Activated CD4-positive, alpha-beta memory T cell treated with anti-CD3 and anti-CD28 coated beads, Interleukin-2, amount 10 ng/mL, durations not matched to agents 7 days and 5 days (primary cell): ENCODE data around the gene COBLL1. TPM values are rescaled to one million over a fixed set of nuclear protein-coding genes. Genes with fewer than 3 reads are reported as not detected.

Experiments used
- CTCF ChIA-PET: fragments of 350-600 bp; sonication (Branson Sonifier 250); formaldehyde crosslinking; loops from one replicate; lab custom pipeline; 2021; ENCODE audit warnings: antibody characterized with exemption, inconsistent platforms; lab: Charles Lee
- POLR2A ChIA-PET: fragments of 350-600 bp; sonication (Branson Sonifier 250); formaldehyde crosslinking; loops from one replicate; lab custom pipeline; 2021; ENCODE audit warnings: antibody characterized with exemption; lab: Charles Lee
- DNase-seq: peaks from one replicate; pipeline ENCODE4 v3.0.0-alpha.2; 2020
- H3K27ac Mint-ChIP-seq: one replicate; pipeline ENCODE4 v1.8.0; 2021; ENCODE audit warnings: mild to moderate bottlenecking, mixed read lengths
- H3K27me3 Mint-ChIP-seq: one replicate; pipeline ENCODE4 v1.8.0; 2021; ENCODE audit warnings: mixed read lengths
- H3K36me3 Mint-ChIP-seq: one replicate; pipeline ENCODE4 v1.8.0; 2021; ENCODE audit warnings: low read depth, mixed read lengths
- H3K4me1 Mint-ChIP-seq: one replicate; pipeline ENCODE4 v1.8.0; 2021; ENCODE audit warnings: mixed read lengths
- H3K4me3 Mint-ChIP-seq: one replicate; pipeline ENCODE4 v1.8.0; 2021; ENCODE audit warnings: mild to moderate bottlenecking, mixed read lengths
- H3K9me3 Mint-ChIP-seq: one replicate; pipeline ENCODE4 v1.8.0; 2021; ENCODE audit warnings: mixed read lengths
- total RNA-seq, 2 experiments: library from RNA; stranded (reverse); gene quantifications; one replicate each; pipeline ENCODE4 v1.2.3, GENCODE V29; 2021

COBLL1 gene
- total RNA-seq, 2 experiments from 2014 or later: not detected

DNA sequence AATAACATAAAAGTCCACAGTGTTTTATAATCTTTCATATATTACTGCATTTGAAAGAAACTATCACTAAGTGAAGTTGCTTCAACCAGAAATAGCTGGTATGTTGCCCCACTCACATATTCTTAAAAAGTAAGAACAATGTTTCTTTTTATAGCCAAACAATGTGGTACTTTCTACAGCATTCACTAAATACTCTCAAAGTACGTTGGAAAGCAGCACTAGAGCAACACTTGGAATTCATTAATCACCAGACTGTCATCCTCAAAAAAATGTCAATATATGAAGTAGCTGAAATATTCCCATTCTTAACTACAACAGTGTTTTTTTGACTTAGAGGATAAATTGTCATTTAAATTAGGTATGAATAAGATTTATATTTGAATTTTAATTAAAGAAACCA is 32.8 kb downstream of the COBLL1 start:
- Mint-ChIP-seq H3K4me3 (no peak overlapping the region), H3K9me3 (no peaks in the 10 kb centered on the region), H3K4me1 (no peaks in the 10 kb centered on the region), H3K36me3 (no peaks in the 10 kb centered on the region), H3K27ac (no peak overlapping the region), H3K27me3 (no peaks in the 10 kb centered on the region)
- CTCF ChIA-PET: interaction anchor here (0.6 kb wide), 1 partner anchor 20 kb away, joined by 3 read pairs; no protein-coding TSS in a partner anchor
- POLR2A ChIA-PET: no interaction called here
- no peak for DNase-seq

DNA sequence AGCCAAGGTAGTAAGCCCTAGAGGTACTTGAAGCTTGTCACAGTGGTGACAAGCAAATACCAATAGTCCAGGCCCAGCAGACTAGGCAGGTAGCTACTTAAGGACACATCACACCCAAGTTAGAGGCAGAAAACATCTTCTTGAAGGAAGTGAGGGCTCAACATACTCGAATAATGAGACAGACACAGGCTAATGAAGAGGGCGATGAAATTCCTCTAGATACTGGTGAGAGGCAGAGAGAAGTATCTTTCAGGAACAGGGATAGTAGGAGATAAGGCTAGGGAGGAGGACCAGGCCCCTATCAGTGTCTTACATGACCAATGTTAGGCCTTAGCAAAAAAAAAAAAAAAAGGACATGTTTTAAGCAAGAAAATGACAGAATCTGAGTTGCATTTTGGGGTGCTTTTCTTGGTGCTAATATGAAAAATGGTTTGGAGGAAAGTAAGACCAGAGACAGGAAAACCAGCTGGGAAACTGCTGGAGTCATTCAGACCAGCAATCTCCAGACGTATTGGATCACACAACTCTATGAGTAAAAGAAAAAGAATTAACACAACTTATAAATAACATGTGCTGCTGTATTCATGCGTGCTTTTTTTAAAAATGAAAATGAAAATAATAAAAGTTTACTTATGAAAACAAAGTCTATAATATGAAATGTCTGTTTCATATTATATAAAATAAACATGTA is 37.7 kb downstream of the COBLL1 start:
- Mint-ChIP-seq H3K4me3 (no peak overlapping the region), H3K27ac (no peak overlapping the region), H3K4me1 (no peaks in the 10 kb centered on the region), H3K36me3 (no peaks in the 10 kb centered on the region), H3K9me3 (no peaks in the 10 kb centered on the region), H3K27me3 (no peaks in the 10 kb centered on the region)
- POLR2A ChIA-PET: no interaction called here
- CTCF ChIA-PET: no interaction called here
- no peak for DNase-seq

DNA sequence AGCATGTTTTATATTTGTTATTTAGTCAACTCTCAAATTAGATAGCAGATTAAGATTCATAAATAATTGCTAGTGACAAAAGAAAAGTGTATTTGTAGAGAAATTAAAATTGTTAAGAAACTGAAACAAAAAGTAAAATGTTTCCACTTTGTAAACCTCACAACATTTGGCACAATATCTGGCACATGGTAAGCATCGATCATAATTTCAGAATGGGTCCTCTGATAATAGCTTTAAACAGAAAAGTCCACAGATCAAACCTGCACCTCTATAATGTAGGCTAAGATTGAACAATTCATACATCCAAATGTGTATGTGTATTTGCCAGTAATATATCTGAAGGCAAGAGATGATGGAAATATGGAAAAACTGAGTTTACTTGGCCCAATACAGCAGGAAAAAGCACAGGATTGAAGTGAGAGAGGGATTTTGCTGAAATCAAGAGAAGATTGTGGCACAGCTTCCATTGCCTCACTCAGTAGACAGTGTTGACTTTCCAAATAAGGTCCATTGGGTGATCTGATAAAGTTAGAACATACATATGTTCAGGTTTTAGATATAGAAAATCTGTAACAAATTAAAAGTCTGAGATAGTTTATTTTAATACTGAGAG is 39.4 kb downstream of the COBLL1 start:
- H3K4me3 Mint-ChIP-seq: no peak overlapping the region
- no peaks in the 10 kb centered on the region for H3K4me1 Mint-ChIP-seq
- no peaks in the 10 kb centered on the region for H3K36me3 Mint-ChIP-seq
- no peaks in the 10 kb centered on the region for H3K9me3 Mint-ChIP-seq
- no peaks in the 10 kb centered on the region for H3K27me3 Mint-ChIP-seq
- DNase-seq: no peak
- no peak overlapping the region for H3K27ac Mint-ChIP-seq
- ChIA-PET POLR2A (no interaction called here), CTCF (no interaction called here)

DNA sequence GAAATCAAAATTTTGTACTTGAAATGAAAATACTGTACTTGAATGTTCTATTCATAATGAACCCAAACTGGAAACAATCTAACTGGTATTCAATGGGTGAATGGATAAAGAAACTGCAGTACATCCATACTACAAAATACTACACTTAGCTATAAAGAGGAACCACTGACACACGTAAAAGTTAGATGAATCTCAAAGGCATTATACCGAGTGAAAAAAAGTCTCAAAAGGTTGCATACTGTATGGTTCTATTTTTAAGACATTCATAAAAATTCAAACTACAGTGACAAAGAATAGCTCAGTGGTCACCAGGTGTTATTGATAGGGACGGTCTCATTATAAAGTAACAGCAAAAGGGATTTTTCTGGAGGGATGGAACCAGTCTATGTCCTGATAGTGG is 41.1 kb downstream of the COBLL1 start:
- no peak for DNase-seq
- Mint-ChIP-seq H3K27ac (no peak overlapping the region), H3K4me1 (no peaks in the 10 kb centered on the region), H3K27me3 (no peaks in the 10 kb centered on the region), H3K36me3 (no peaks in the 10 kb centered on the region), H3K4me3 (no peak overlapping the region), H3K9me3 (no peaks in the 10 kb centered on the region)
- POLR2A ChIA-PET: no interaction called here
- CTCF ChIA-PET: no interaction called here

DNA sequence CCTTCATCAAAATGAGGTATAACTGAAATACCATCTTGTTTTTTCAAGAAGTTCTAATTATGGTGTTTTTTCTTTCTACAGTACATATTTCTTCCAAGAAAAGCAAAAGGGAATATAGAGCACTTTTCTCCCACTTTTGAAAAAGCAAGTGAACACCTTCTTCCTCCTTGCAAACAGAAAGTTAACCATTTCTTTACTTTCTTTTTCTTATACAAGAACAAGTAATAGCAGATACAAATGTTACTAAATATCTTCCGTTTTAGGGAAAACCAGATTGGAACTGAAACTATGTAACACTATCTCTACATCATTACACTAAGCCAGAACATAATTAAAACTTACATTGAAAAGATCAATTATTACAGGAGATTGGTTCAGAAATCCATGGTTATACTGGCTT is 44.0 kb downstream of the COBLL1 start:
- no peaks in the 10 kb centered on the region for H3K9me3 Mint-ChIP-seq
- ChIA-PET CTCF (interaction anchor here (1.2 kb wide), 1 partner anchor 12 kb away, joined by 3 read pairs; no protein-coding TSS in a partner anchor), POLR2A (no interaction called here)
- H3K27ac Mint-ChIP-seq: no peak overlapping the region
- no peaks in the 10 kb centered on the region for H3K36me3 Mint-ChIP-seq
- no peak overlapping the region for H3K4me3 Mint-ChIP-seq
- no peaks in the 10 kb centered on the region for H3K27me3 Mint-ChIP-seq
- DNase-seq: no peak
- no peaks in the 10 kb centered on the region for H3K4me1 Mint-ChIP-seq

DNA sequence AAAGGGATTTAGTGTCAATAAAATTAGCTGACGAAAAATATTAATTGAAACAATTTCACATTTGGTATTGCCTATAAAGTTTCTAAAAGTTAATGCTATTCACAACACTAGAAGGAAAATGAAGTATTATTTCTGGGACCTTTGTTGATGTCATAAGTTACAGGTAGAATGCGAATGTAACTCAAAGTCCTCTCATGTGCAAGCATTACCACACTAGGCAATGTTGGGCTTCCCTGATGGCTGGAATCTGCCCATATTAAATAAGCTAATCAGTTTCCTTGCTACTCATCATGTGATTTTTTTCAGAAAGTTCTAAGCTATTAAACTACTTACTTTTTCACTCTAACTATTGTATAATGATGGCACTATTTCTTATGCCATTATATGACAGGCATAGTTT is 44.6 kb downstream of the COBLL1 start:
- Mint-ChIP-seq H3K36me3 (no peaks in the 10 kb centered on the region), H3K4me1 (no peaks in the 10 kb centered on the region), H3K27me3 (no peaks in the 10 kb centered on the region), H3K9me3 (no peaks in the 10 kb centered on the region), H3K4me3 (no peak overlapping the region), H3K27ac (no peak overlapping the region)
- ChIA-PET POLR2A (interaction anchor here (0.6 kb wide), 1 partner anchor 1583 kb away, joined by 3 read pairs; no protein-coding TSS in a partner anchor), CTCF (no interaction called here)
- no peak for DNase-seq

DNA sequence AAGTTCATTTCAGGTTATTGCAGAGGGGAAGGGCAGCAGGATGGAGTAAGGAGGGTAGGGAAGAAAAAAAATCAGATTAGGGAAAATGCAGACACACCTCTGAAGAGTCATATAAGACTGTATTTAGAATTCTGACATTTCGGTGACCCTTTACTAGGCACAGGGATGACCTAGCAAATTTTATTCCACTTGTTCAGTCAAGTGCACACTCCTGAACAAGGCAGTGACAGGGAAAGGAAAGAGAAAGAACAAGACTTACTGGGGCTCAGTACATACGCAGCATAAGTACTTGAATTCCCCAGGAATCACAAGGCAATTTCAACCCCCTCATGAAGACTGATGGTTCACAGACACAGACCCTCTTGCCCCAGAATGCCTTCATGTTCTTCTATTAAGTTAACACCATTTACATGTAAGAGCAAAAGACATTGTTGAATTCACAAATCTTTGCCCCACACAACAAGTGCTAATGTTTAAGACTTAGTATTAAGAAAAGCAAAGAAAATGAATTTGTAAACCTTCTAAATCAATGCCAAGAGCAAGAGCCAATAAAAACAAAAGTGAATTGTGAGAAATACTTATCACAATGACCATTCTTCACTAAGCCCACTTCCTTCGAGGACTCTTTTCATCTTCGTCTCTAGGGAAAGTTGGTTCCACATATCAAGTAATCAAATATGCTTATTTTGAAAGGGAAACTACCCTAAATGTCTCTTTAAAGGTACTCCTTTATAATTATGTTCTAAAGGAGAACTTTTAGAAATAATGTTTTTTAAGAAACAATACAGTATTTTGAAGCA is 47.0 kb downstream of the COBLL1 start:
- H3K27me3 Mint-ChIP-seq: no peaks in the 10 kb centered on the region
- H3K27ac Mint-ChIP-seq: no peak overlapping the region
- ChIA-PET CTCF (no interaction called here), POLR2A (no interaction called here)
- H3K36me3 Mint-ChIP-seq: no peaks in the 10 kb centered on the region
- DNase-seq: no peak
- no peaks in the 10 kb centered on the region for H3K4me1 Mint-ChIP-seq
- no peak overlapping the region for H3K4me3 Mint-ChIP-seq
- no peaks in the 10 kb centered on the region for H3K9me3 Mint-ChIP-seq

DNA sequence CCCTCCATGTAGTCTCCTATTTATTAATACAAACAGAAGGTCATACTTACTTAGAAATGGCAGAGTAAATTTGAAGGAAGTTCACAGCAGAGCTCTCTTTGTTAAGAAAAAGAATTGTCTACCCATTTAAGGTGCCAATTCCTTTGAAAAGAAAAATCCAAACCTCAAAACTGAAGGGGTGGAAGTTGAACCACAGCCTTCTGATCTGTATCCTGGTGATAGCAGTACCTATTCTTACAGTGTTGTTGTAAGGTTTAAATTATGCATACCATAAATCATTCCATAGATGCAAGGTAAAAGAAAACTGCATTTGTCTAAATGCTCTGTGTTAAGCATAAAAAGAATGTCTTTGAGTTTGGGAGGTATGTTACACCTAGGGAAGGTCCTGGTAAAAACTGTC is 47.6 kb downstream of the COBLL1 start:
- CTCF ChIA-PET: no interaction called here
- DNase-seq: no peak
- H3K4me3 Mint-ChIP-seq: no peak overlapping the region
- no peak overlapping the region for H3K27ac Mint-ChIP-seq
- no peaks in the 10 kb centered on the region for H3K27me3 Mint-ChIP-seq
- no peaks in the 10 kb centered on the region for H3K36me3 Mint-ChIP-seq
- H3K9me3 Mint-ChIP-seq: no peaks in the 10 kb centered on the region
- no peaks in the 10 kb centered on the region for H3K4me1 Mint-ChIP-seq
- POLR2A ChIA-PET: no interaction called here

DNA sequence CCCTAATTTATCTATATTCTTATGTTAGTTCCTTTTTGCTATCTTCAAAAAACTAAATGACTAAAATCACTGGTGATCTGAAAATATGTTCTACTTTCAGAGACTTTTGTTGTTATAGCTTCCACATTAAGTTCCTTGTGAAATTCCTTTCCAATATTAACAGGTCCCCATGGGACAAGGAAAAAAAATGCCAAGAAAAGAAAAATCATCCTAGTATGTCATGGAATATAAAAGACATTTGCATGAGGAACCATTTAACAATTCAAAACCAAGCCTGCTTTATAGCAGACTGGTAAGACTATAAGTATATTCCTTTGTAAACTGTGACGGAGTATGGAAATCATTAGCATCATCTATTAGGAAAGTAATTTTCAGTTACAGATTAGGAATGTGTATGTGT is 48.1 kb downstream of the COBLL1 start:
- POLR2A ChIA-PET: no interaction called here

DNA sequence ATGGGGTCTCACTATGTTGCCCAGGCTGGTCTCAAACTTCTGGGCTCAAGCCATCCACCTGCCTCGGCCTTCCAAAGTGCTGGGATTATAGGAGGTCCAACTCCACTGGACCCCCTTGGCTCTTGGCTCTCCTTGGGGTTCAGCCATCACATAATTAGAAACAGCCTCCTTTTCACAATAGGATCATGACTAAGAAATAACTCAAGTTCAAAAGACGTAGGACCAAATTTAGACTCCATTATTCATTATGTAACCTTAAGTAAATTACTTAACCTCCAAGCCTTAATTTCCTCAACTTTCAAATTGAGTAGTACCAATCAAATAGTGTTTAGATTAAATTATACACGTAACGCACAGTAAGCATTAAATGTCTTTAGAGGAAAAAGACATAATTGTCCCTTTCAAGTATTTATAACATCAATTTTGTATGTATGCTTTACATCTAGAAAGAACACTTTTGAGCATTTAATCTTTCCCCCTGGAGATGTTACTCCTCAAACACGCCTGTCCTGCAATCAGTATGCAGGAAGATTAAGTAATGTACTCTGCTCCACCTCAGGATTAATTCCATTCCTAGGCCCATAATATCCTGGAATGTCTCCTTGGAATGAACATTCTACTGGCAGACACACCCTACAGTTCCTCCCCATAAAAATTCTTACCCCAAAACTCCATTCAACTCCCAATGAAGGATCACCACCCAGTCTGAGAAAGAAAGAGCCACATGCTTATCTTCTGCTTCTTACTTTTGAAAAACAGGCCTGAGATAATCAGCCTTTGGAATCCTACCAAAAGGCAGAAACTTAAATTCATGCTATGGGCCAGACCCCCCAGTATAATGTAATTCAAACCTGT is 49.1 kb downstream of the COBLL1 start:
- H3K4me1 Mint-ChIP-seq: no peaks in the 10 kb centered on the region
- no peak overlapping the region for H3K4me3 Mint-ChIP-seq
- POLR2A ChIA-PET: no interaction called here
- no peaks in the 10 kb centered on the region for H3K27me3 Mint-ChIP-seq
- CTCF ChIA-PET: no interaction called here
- no peaks in the 10 kb centered on the region for H3K36me3 Mint-ChIP-seq
- H3K9me3 Mint-ChIP-seq: no peaks in the 10 kb centered on the region
- DNase-seq: no peak
- H3K27ac Mint-ChIP-seq: no peak overlapping the region

More for the DNA sequence above, 48.1 kb downstream of the COBLL1 start:
- no peak overlapping the region for H3K4me3 Mint-ChIP-seq
- CTCF ChIA-PET: no interaction called here
- DNase-seq: no peak
- H3K27ac Mint-ChIP-seq: no peak overlapping the region
- H3K27me3 Mint-ChIP-seq: no peaks in the 10 kb centered on the region
- H3K9me3 Mint-ChIP-seq: no peaks in the 10 kb centered on the region
- no peaks in the 10 kb centered on the region for H3K36me3 Mint-ChIP-seq
- H3K4me1 Mint-ChIP-seq: no peaks in the 10 kb centered on the region

DNA sequence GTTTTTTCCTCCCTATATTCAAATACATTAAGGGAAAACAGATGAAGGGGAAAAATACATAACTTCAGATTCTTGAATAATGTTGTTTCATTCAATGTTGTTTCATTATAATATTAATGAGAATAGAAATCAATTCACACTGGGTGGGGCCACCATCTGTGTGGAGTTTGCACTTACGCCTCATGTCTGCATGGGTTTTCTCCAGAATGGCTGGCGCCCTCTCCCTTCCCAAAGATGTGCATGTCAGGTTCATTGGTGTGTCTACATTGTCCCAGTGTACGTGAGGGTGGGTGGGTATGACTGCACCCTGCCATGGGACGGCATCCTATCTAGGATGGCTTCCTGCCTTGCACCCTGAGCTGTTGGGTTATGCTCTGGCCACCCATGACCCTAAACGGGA is 51.7 kb downstream of the COBLL1 start:
- ChIA-PET POLR2A (no interaction called here), CTCF (no interaction called here)
- H3K36me3 Mint-ChIP-seq: no peaks in the 10 kb centered on the region
- H3K27me3 Mint-ChIP-seq: no peaks in the 10 kb centered on the region
- no peaks in the 10 kb centered on the region for H3K4me1 Mint-ChIP-seq
- no peak for DNase-seq
- no peak overlapping the region for H3K4me3 Mint-ChIP-seq
- no peak overlapping the region for H3K27ac Mint-ChIP-seq
- H3K9me3 Mint-ChIP-seq: no peaks in the 10 kb centered on the region

DNA sequence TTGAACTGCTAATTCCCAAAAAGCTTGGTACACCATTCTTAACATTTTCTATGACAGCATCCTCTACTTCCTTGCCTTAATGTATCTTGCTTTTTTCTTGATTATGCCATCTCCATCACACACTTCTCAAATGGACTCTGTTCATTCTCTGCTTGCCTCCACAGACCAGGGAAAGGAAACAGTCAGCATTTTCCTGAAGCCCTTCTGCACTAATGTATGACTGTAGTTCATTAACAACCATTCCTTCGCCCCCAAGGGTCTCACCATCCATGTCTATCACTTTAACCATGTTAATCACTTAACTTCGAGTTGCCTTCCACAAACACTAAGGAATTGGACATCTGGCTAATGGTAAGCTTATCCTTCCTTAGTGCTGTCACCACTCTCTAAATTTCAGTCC is 54.8 kb downstream of the COBLL1 start:
- DNase-seq: no peak
- Mint-ChIP-seq H3K36me3 (no peaks in the 10 kb centered on the region), H3K4me1 (no peaks in the 10 kb centered on the region), H3K4me3 (no peak overlapping the region), H3K27ac (no peak overlapping the region), H3K27me3 (no peaks in the 10 kb centered on the region), H3K9me3 (no peaks in the 10 kb centered on the region)
- CTCF ChIA-PET: no interaction called here
- POLR2A ChIA-PET: no interaction called here

DNA sequence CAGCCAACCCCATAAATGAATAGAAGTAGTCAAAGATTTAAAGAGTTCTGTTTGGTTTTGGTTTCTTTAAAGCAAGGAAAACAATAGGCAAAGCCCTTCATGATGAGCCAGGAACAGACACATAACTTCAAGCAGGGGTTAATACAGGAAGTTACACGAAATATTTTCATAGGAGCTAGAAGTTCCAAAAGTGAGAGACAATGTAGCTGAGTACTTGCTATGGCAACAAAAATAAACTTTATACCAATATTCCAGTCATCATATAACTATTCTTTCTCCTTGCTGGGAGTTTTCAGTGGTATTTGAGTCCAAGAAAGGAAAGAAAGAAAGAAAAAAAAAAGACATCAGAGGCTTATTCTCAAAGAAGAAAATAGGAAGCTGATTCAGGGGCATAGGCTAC is 56.2 kb downstream of the COBLL1 start:
- POLR2A ChIA-PET: interaction anchor here (0.6 kb wide), 1 partner anchor 97 kb away, joined by 4 read pairs; no protein-coding TSS in a partner anchor
- no peaks in the 10 kb centered on the region for H3K27me3 Mint-ChIP-seq
- no peak overlapping the region for H3K27ac Mint-ChIP-seq
- H3K4me3 Mint-ChIP-seq: no peak overlapping the region
- CTCF ChIA-PET: no interaction called here
- DNase-seq: no peak
- no peaks in the 10 kb centered on the region for H3K36me3 Mint-ChIP-seq
- no peaks in the 10 kb centered on the region for H3K4me1 Mint-ChIP-seq
- H3K9me3 Mint-ChIP-seq: no peaks in the 10 kb centered on the region
